NK-92 (cell line): ENCODE data around the gene OTUB1.
"Not testable (repeated sequence)": the region's sequence is repeated elsewhere in the genome, so short reads cannot be mapped to it uniquely, and the experiment has no call there.

Experiments used
- DNase-seq: peaks from one replicate; lab custom pipeline; 2025; ENCODE audit not compliant: unreplicated experiment; lab: John Stamatoyannopoulos, UW

The OTUB1 gene

DNA sequence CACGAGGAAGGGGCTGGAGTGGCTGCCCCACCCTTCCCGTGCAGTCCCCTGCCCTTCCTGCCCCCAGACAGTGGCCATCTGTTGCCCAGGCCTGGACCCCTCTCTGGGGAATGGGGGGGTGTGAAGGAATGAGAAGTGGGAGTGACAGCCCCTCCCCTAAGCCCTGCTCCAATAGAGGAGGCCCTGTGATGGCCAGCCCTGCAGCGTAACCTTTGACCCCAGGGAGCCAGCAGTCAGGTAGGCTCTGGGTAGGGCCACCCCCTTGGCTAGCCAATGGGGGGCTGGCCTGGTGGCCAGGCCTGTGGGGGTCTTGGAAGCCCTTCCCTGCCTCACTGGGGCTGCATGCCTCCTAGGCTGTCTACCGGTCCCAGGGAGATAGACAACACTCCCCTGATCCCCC, 56.1 kb downstream of the OTUB1 start:
- DNase-seq: no peak

DNA sequence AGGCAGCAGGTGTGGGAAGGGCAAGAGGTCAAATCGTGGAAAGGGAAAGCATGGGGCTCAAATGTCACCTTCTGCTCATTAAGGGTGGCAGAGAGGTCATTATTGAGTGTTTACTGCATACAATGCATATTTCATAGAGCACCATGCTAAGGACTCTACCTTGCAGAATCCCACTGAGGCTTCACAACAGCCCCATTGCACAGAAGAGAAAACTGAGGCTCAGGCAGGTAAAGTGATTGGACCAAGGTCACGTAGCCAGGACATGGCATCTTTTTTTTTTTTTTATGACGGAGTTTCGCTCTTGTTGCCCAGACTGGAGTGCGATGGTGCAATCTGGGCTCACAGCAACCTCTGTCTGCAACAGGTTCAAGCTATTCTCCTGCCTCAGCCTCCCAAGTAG, 57.3 kb downstream of the OTUB1 start:
- DNase-seq: no peak

DNA sequence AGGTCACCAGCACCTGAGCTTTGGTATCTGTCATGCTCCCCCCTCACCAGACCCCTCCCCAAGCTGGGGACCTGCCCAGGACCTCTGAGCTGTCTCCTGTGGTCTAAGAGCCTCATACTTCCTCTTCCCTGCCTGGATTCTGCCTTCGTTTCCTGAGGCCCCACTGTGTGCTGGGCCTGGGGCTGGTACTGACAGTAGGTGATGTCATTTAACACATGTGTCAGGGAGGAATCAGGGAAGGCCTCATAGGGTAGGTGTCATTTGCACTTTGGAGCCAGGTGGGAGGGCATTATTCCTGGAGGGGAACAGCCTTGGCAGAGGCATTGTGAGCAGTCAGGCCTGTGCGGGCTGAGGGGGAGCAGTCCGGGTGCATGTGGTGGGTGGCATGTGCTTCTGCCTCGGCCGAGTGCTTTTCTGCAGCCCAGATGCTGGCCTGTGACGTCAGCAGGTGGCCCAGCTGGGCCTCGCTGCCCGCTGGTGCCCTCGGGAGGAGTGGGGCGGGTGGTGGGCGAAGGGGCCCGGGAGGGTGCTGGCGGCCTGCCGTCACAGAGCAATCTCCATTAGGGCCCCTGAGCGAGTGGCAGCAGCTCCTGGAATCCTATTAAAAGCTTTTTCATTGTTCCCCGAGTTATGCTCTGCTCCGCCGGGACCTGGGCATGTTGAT, 58.6 kb downstream of the OTUB1 start:
- no peak for DNase-seq

DNA sequence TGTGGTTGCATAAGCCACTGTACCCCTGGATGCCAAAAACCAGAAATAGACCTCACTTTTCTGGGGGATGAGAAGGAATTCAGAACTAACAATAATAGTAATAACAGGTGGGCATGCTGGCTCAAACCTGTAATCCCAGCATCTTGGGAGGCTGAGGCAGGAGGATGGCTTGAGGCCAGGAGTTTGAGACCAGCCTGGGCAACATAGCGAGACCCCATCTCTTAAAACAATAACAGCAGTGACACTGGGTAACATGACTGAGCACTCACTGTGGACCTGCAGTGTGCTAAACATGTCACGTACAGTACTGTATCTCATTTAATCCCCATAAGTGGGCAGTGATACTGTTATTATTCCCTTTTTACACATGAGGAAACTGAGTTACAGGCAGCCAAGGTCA, 59.5 kb downstream of the OTUB1 start:
- no peak for DNase-seq

DNA sequence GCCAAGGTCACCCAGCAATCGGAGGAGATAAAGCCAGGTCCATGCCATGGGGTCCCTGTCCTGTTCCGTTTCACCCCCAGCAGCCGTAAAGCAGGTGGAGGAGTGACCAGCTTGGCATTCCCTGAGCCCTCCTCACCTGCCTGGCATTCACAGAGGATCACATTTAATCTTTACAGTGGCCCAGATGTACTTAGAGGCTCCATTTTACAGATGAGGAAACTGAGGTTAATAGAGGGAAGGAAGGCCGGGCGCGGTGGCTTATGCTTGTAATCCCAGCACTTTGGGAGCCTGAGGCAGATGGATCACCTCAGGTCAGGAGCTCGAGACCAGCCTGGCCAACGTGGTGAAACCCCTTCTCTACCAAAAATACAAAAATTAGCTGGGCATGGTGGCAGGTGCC, 61.1 kb downstream of the OTUB1 start:
- DNase-seq: not testable (repeated sequence)
